GM21367 (cell line): ENCODE results near the gene CADPS2.
"Not testable (repeated sequence)": the region's sequence is repeated elsewhere in the genome, so short reads cannot be mapped to it uniquely, and the experiment has no call there.

Experiments used
- ATAC-seq: cut with Tn5 transposase; IDR thresholded peaks from one replicate; pipeline ENCODE4 v1.9.1; 2021; ENCODE audit not compliant: unreplicated experiment

The CADPS2 gene

GRCh38 chr7:122302761-122303530 lies 583.3 kb downstream of the CADPS2 start:
- no peak for ATAC-seq

DNA sequence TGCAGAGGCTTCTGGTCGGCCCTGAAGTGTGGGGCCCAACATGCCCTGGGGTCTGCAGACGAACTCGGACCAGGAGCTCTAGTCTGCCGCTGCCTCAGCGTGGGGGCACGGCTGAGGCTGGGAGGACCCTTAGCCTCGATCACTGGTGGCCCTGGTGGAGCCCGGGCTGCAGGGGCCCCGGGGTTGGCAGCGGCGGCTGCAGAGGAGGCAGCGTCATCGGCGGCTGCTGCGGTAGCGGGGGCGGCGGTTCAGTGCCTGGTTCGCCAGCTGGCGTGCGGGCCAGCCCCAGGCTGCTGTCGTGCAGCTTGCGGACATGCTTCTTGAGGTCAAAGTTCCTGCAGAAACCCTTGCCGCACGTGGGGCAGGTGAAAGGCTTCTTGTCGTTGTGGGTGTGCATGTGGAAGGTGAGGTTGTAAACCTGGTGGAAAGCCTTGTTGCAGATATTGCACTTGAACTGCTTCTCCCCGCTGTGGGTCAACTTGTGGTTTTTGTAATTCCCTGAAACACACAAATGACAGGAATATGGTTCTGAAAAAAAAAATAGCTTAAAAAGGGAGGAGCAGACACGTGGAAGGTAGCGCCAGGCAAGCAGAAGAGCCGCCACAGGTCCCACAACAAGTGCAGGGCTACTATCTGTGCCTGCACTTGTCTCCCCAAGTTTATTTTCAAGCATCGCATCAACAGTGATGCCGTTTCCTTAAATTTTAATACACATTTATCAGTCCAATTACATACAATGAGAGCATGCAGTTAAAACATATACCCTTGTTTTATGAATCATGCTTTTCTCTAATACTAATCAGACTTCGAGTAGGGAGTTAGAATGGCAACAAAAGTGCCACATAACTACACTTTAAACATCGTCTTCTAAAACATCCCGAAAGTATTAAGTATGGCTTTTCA lies 584.2 kb downstream of the CADPS2 start:
- ATAC-seq, result no peak

- ATAC-seq, result no peak
These were observed 585.1 kb downstream of the CADPS2 start for GRCh38 chr7:122300956-122301833.

DNA sequence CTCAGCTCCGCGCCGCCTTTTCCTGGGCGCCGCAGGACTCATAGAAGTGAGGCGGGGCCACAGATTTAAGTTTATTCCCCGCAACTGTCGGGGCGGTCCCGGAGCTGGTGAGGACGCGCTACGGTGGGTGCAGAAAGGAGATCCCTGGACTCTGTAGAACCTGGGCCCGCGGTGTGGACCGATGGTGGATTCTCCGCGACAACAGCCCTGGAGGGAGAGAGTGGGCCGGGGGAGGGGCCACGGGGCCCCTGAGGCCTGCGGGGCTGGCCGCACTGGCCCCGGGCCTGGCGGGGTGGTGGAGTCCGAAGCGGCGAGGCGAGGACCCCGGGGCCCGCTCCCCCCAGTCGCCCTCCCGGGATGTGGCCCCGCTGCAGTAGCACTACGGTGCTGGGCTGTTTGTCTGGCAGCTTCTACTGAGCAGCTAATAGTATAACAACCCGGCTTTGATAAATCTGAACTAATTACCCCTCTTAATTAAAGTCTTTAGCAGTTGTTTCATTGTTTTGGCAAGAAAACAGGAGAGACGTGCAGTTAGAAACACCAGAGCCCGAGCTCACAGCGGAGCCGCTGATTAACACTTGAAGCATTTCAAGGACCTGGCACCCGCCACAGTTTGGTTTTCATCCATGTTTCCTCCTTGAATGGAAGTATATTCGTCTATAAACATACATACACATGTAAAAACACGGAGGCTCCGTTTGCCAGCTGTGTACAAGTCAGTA lies 585.9 kb downstream of the CADPS2 start:
- no peak for ATAC-seq

GRCh38 chr7:122299624-122300210 lies 586.5 kb downstream of the CADPS2 start:
- ATAC-seq, result no peak

GRCh38 chr7:122298618-122299017 lies 587.6 kb downstream of the CADPS2 start:
- ATAC-seq, result no peak

GRCh38 chr7:122298131-122298530 lies 588.1 kb downstream of the CADPS2 start:
- ATAC-seq, result no peak

- ATAC-seq, result no peak
These were observed 595.1 kb downstream of the CADPS2 start for GRCh38 chr7:122291189-122291588.

GRCh38 chr7:122290476-122290875 lies 595.8 kb downstream of the CADPS2 start:
- ATAC-seq, result no peak

GRCh38 chr7:122289426-122289825 lies 596.8 kb downstream of the CADPS2 start:
- no peak for ATAC-seq

DNA sequence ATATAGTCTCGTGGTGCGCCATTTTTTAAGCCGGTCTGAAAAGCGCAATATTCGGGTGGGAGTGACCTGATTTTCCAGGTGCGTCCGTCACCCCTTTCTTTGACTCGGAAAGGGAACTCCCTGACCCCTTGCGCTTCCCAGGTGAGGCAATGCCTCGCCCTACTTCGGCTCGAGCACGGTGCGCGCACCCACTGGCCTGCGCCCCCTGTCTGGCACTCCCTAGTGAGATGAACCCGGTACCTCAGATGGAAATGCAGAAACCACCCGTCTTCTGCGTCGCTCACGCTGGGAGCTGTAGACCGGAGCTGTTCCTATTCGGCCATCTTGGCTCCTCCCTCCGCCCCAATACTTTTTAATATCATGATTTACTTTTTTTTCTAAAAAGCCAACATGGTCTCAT lies 601.7 kb downstream of the CADPS2 start:
- not testable (repeated sequence) for ATAC-seq

- ATAC-seq, result no peak
These were observed 613.1 kb downstream of the CADPS2 start for GRCh38 chr7:122273117-122273516.

DNA sequence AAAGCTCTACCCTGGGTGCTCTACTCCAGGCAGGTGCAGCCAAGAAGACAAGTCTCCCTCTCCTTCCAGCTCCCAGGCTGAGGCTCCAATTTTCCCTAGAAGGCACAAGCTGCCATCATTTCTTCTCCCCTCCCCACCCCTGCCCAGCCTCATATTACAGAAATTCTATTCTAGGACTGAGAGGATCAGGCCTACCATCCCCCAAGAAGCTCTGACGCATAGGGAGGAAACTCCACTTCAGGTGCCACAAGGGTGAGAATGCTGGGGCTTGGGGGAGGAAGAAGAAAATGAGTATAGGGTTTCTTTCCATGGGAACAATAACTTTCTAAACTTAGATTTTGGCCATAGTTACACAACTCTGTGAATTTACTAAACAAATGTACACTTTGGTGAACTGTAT lies 617.0 kb downstream of the CADPS2 start:
- no peak for ATAC-seq
